HepG2 (cell line): ENCODE measurements around the gene ACSS1. TPM values are rescaled to one million over a fixed set of nuclear protein-coding genes. Genes with fewer than 3 reads are reported as not detected.

ENCODE experiments used
- KAT2B ChIP-seq: fragments of 150-350 bp; IDR thresholded peaks from 2 replicates; pipeline ENCODE4 v1.6.1; 2014; ENCODE audit warnings: low read depth, low read length, borderline replicate concordance
- PLRG1 ChIP-seq: fragments of 450-650 bp; conservative IDR thresholded peaks from 2 replicates; pipeline ENCODE4 v1.6.1; 2016
- ZNF619 ChIP-seq: sonication (generic); formaldehyde crosslinking; IDR thresholded peaks from 2 replicates; pipeline ENCODE4 v1.4.0; 2020; ENCODE audit warnings: mild to moderate bottlenecking, missing genetic modification reagents
- polyA plus RNA-seq, 8 experiments: library from polyadenylated mRNA; depleted of rRNA in 3 of 8; stranded (reverse) in 7 of 8; unstranded in 1 of 8; fragments of >200 nt; fragmentation: Illumina TruSeq in 4 of 8; extraction: Trizol in 4 of 8; gene quantifications; 2 replicates each; pipeline versions ENCODE4 v1.2.1 to v1.2.3, GENCODE V29; 2011 to 2016; ENCODE audit warnings: low read depth in 4 of 8, missing spikeins in 1 of 8, mixed read lengths in 1 of 8; ENCODE audit not compliant: insufficient read depth in 1 of 8
- total RNA-seq, 5 experiments: library from RNA; depleted of rRNA; stranded (reverse); fragments of >200 nt; fragmentation: Illumina TruSeq; extraction: Trizol; gene quantifications; 2 replicates each; pipeline ENCODE4 v1.2.3, GENCODE V29; 2016; ENCODE audit warnings: low read depth in 1 of 5
- TF ChIP-seq, protein P1 (sequence below): sonication (generic); formaldehyde crosslinking; IDR thresholded peaks from 2 replicates; pipeline ENCODE4 v1.4.0; 2020; ENCODE audit warnings: missing genetic modification reagents, borderline replicate concordance
- TF ChIP-seq, protein P2 (sequence below): sonication (generic); formaldehyde crosslinking; IDR thresholded peaks from 2 replicates; pipeline ENCODE4 v1.9.0; 2022; ENCODE audit warnings: low read depth, missing genetic modification reagents
- TF ChIP-seq, protein P3 (sequence below): sonication (generic); formaldehyde crosslinking; IDR thresholded peaks from one replicate; pipeline ENCODE4 v1.5.1; 2020; ENCODE audit warnings: mild to moderate bottlenecking, missing genetic modification reagents; ENCODE audit errors: not compliant biosample characterization

ACSS1 gene
- total and polyA plus RNA-seq, 2 of the 13 experiments (the other 11 are each of a cell fraction or from before 2014, with no cell fraction given), result 15.2 to 41.6 TPM

DNA sequence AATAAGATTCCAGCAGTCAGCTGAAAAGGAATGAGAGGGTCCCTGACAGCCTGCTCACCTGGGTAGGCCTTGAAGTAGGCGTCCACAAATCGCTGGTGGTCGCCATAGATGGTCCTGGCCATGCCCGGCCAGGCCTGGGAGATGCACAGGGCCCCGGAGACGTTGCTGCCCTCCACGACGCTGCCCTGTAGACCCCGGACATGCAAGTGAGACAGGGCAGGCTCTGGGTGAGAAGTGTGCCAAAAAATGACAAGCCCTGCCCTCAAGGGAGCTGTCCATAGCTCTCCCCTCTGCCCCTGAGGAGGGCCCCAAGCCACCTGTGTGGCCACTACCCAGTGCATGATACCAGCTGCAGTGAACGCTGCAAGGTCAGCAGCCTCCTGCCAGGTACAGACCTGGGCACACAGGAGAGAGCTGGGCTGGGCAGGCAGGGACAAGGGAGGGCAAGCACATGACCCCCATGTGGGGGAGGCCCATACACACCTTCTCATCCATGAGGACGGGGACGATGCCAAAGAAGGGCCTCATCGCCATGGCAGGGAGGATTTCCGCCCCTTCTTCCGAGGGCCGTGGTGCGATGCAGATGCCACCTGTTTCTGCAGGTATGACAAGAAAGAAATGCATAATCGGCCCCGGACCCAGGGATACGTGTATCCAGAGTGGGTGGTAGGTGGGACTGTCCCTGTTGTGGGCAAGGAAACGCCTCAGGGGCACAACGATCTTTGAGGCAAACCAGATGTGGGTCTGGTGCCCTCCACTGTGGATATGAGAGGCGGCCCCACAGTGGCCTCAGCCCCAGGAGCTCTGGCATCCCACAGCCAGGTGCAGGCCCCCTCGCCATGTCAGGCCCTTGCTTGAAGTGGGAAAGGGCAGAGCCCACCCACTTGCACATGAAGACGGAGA, 44.2 kb downstream of the ACSS1 start (continued):
- TF ChIP-seq, protein P1, sequence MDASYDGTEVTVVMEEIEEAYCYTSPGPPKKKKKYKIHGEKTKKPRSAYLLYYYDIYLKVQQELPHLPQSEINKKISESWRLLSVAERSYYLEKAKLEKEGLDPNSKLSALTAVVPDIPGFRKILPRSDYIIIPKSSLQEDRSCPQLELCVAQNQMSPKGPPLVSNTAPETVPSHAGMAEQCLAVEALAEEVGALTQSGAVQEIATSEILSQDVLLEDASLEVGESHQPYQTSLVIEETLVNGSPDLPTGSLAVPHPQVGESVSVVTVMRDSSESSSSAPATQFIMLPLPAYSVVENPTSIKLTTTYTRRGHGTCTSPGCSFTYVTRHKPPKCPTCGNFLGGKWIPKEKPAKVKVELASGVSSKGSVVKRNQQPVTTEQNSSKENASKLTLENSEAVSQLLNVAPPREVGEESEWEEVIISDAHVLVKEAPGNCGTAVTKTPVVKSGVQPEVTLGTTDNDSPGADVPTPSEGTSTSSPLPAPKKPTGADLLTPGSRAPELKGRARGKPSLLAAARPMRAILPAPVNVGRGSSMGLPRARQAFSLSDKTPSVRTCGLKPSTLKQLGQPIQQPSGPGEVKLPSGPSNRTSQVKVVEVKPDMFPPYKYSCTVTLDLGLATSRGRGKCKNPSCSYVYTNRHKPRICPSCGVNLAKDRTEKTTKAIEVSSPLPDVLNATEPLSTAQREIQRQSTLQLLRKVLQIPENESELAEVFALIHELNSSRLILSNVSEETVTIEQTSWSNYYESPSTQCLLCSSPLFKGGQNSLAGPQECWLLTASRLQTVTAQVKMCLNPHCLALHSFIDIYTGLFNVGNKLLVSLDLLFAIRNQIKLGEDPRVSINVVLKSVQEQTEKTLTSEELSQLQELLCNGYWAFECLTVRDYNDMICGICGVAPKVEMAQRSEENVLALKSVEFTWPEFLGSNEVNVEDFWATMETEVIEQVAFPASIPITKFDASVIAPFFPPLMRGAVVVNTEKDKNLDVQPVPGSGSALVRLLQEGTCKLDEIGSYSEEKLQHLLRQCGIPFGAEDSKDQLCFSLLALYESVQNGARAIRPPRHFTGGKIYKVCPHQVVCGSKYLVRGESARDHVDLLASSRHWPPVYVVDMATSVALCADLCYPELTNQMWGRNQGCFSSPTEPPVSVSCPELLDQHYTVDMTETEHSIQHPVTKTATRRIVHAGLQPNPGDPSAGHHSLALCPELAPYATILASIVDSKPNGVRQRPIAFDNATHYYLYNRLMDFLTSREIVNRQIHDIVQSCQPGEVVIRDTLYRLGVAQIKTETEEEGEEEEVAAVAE (CRISPR knock-in tag), result no peak
- TF ChIP-seq, protein P2, sequence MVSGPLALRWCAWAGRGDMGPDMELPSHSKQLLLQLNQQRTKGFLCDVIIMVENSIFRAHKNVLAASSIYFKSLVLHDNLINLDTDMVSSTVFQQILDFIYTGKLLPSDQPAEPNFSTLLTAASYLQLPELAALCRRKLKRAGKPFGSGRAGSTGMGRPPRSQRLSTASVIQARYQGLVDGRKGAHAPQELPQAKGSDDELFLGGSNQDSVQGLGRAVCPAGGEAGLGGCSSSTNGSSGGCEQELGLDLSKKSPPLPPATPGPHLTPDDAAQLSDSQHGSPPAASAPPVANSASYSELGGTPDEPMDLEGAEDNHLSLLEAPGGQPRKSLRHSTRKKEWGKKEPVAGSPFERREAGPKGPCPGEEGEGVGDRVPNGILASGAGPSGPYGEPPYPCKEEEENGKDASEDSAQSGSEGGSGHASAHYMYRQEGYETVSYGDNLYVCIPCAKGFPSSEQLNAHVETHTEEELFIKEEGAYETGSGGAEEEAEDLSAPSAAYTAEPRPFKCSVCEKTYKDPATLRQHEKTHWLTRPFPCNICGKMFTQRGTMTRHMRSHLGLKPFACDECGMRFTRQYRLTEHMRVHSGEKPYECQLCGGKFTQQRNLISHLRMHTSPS (CRISPR knock-in tag), result no peak
- TF ChIP-seq, protein P3, sequence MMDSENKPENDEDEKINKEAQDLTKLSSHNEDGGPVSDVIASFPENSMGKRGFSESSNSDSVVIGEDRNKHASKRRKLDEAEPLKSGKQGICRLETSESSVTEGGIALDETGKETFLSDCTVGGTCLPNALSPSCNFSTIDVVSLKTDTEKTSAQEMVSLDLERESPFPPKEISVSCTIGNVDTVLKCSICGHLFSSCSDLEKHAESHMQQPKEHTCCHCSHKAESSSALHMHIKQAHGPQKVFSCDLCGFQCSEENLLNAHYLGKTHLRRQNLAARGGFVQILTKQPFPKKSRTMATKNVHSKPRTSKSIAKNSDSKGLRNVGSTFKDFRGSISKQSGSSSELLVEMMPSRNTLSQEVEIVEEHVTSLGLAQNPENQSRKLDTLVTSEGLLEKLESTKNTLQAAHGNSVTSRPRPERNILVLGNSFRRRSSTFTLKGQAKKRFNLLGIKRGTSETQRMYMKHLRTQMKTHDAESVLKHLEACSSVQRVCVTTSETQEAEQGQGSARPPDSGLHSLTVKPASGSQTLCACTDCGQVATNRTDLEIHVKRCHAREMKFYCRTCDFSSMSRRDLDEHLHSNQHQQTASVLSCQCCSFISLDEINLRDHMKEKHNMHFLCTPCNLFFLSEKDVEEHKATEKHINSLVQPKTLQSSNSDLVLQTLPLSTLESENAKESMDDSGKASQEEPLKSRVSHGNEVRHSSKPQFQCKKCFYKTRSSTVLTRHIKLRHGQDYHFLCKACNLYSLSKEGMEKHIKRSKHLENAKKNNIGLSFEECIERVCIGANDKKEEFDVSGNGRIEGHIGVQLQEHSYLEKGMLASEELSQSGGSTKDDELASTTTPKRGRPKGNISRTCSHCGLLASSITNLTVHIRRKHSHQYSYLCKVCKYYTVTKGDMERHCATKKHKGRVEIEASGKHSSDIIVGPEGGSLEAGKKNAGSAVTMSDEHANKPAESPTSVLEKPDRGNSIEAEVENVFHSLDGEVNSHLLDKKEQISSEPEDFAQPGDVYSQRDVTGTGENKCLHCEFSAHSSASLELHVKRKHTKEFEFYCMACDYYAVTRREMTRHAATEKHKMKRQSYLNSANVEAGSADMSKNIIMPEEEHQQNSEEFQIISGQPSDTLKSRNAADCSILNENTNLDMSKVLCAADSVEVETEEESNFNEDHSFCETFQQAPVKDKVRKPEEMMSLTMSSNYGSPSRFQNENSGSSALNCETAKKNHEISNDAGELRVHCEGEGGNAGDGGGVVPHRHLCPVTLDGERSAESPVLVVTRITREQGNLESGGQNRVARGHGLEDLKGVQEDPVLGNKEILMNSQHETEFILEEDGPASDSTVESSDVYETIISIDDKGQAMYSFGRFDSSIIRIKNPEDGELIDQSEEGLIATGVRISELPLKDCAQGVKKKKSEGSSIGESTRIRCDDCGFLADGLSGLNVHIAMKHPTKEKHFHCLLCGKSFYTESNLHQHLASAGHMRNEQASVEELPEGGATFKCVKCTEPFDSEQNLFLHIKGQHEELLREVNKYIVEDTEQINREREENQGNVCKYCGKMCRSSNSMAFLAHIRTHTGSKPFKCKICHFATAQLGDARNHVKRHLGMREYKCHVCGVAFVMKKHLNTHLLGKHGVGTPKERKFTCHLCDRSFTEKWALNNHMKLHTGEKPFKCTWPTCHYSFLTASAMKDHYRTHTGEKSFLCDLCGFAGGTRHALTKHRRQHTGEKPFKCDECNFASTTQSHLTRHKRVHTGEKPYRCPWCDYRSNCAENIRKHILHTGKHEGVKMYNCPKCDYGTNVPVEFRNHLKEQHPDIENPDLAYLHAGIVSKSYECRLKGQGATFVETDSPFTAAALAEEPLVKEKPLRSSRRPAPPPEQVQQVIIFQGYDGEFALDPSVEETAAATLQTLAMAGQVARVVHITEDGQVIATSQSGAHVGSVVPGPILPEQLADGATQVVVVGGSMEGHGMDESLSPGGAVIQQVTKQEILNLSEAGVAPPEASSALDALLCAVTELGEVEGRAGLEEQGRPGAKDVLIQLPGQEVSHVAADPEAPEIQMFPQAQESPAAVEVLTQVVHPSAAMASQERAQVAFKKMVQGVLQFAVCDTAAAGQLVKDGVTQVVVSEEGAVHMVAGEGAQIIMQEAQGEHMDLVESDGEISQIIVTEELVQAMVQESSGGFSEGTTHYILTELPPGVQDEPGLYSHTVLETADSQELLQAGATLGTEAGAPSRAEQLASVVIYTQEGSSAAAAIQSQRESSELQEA (CRISPR knock-in tag), result no peak
- TF ChIP-seq PLRG1, result no peak
- TF ChIP-seq ZNF619 (CRISPR knock-in tag), result no peak
- no peak for TF ChIP-seq KAT2B
